Left ventricle myocardium inferior (tissue), 1 donor: ENCODE measurements around the gene GPR27. TPM values are rescaled to one million over a fixed set of nuclear protein-coding genes. Genes with fewer than 3 reads are reported as not detected.

ENCODE experiments used
- DNase-seq: peaks from one replicate; pipeline ENCODE4 v3.0.0-alpha.2; 2020
- H3K27ac ChIP-seq: fragments of 200-600 bp; replicated peaks from 2 replicates; pipeline ENCODE4 v1.8.0; 2021
- H3K27me3 ChIP-seq: fragments of 200-600 bp; 2 replicates; pipeline ENCODE4 v1.8.0; 2021; ENCODE audit warnings: low read depth
- H3K36me3 ChIP-seq: fragments of 200-600 bp; 2 replicates; pipeline ENCODE4 v1.8.0; 2021
- H3K4me1 ChIP-seq: fragments of 200-600 bp; 2 replicates; pipeline ENCODE4 v1.8.0; 2021
- H3K4me3 ChIP-seq: fragments of 200-600 bp; 2 replicates; pipeline ENCODE4 v1.8.0; 2021; ENCODE audit warnings: mild to moderate bottlenecking, moderate library complexity
- H3K9me3 ChIP-seq: fragments of 200-600 bp; replicated peaks from 2 replicates; pipeline ENCODE4 v1.8.0; 2021
- intact Hi-C: fragments of 100-400 bp; cut with micrococcal nuclease; formaldehyde crosslinking; loops from one replicate; pipeline ENCODE4 v1.11.0; 2022
- total RNA-seq: library from RNA; stranded (reverse); fragmentation: NEBNext Ultra II Directional; extraction: Animal tissue kit (Norgen Biotek cat#: 25700); gene quantifications from one replicate; pipeline ENCODE4 v1.2.1, GENCODE V29; 2021
- TF ChIP-seq, protein P1 (sequence below): fragments of 200-600 bp; IDR thresholded peaks from 2 replicates; pipeline ENCODE4 v1.8.0; 2021; ENCODE audit warnings: antibody characterized with exemption, mild to moderate bottlenecking, borderline replicate concordance
- donor health status: DM: no; HTN: yes; CAD: no; lungs with severe emphysema.

The GPR27 gene
- total RNA-seq, 1 donor from 2014 or later = 7.3 TPM

DNA sequence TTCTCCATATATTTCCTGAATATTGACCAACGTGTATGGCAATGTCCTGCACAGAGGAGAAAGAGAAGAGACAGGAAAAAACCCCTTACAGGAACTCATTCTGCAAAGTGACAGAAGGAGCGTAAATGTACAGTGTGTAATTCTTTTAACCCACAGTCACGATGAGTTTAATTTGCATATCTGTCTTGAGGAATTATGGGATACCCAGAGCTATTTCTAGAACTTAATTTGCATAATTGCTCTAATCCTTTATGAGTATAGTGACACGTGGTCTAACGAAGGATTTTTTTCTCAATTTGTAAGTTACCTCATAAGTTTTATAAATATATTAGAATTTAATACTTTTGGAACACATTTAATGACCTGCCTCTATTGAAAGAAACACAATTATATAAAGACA, 9.8 kb downstream of the GPR27 start:
- H3K27ac ChIP-seq = no peak overlapping the region
- H3K27me3 ChIP-seq = peaks cover 62% of the 10 kb centered on the region
- no peaks in the 10 kb centered on the region for H3K4me1 ChIP-seq
- no peaks in the 10 kb centered on the region for H3K36me3 ChIP-seq
- H3K9me3 ChIP-seq = no peaks in the 10 kb centered on the region
- TF ChIP-seq, protein P1, sequence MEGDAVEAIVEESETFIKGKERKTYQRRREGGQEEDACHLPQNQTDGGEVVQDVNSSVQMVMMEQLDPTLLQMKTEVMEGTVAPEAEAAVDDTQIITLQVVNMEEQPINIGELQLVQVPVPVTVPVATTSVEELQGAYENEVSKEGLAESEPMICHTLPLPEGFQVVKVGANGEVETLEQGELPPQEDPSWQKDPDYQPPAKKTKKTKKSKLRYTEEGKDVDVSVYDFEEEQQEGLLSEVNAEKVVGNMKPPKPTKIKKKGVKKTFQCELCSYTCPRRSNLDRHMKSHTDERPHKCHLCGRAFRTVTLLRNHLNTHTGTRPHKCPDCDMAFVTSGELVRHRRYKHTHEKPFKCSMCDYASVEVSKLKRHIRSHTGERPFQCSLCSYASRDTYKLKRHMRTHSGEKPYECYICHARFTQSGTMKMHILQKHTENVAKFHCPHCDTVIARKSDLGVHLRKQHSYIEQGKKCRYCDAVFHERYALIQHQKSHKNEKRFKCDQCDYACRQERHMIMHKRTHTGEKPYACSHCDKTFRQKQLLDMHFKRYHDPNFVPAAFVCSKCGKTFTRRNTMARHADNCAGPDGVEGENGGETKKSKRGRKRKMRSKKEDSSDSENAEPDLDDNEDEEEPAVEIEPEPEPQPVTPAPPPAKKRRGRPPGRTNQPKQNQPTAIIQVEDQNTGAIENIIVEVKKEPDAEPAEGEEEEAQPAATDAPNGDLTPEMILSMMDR = no peak
- no peak overlapping the region for H3K4me3 ChIP-seq
- intact Hi-C loops = no loop called here
- no peak for DNase-seq

GRCh38 chr3:71771126-71771525, 17.5 kb downstream of the GPR27 start:
- H3K4me1 ChIP-seq = no peaks in the 10 kb centered on the region
- no peak for DNase-seq
- no peaks in the 10 kb centered on the region for H3K36me3 ChIP-seq
- peaks cover 72% of the 10 kb centered on the region for H3K27me3 ChIP-seq
- TF ChIP-seq, protein P1 = no peak
- intact Hi-C loops = no loop called here
- no peak overlapping the region for H3K27ac ChIP-seq
- no peak overlapping the region for H3K4me3 ChIP-seq
- no peaks in the 10 kb centered on the region for H3K9me3 ChIP-seq

DNA sequence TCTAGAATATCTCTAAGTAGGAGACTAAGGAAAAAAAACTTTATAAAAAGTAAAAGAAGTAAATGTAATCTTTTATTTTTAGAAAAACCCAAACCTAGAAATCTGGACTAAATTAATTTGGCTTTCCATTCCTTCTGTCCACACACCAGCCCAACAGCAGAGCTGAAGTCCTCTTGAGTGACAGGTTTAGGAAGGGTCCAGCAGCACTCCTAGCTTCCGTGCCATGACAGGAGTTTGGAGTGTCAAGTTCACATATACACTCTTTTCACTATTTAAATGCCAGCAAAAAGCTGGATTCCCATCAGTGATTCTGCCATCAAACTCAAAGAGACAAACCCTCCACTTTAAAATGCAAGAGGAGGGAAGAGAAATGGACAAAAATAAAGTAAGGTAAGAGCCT, 18.2 kb downstream of the GPR27 start:
- no peak overlapping the region for H3K4me3 ChIP-seq
- DNase-seq = no peak

DNA sequence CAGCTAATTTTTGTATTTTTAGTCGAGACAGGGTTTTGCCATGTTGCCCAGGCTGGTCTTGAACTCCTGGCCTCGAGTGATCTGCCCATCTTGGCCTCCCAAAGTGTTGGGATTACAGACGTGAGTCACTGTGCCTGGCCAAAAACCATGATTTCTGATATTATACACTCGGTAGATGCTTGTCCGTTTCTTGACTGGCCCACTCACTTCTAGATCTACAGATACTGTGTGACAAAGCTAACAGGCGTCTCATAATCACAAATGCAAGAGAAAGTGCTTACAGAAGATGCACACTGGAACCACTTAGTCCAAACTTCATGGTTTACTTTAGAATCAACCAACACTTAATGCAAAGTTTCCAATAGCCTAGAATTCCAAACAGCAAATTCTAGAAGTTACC, 22.9 kb downstream of the GPR27 start:
- Histone ChIP-seq H3K36me3 (no peaks in the 10 kb centered on the region), H3K27me3 (peaks cover 83% of the 10 kb centered on the region), H3K4me3 (no peak overlapping the region), H3K9me3 (no peaks in the 10 kb centered on the region), H3K4me1 (no peaks in the 10 kb centered on the region), H3K27ac (no peak overlapping the region)
- intact Hi-C loops = no loop called here
- no peak for DNase-seq
- TF ChIP-seq, protein P1 = no peak

More for the DNA sequence above, 18.2 kb downstream of the GPR27 start:
- H3K36me3 ChIP-seq = no peaks in the 10 kb centered on the region
- intact Hi-C loops = no loop called here
- TF ChIP-seq, protein P1 = no peak
- no peaks in the 10 kb centered on the region for H3K9me3 ChIP-seq
- H3K4me1 ChIP-seq = no peaks in the 10 kb centered on the region
- H3K27me3 ChIP-seq = peaks cover 76% of the 10 kb centered on the region
- H3K27ac ChIP-seq = no peak overlapping the region

- peaks cover 86% of the 10 kb centered on the region for H3K27me3 ChIP-seq
- no peaks in the 10 kb centered on the region for H3K4me1 ChIP-seq
- no peak overlapping the region for H3K4me3 ChIP-seq
- H3K9me3 ChIP-seq = no peaks in the 10 kb centered on the region
- no peak overlapping the region for H3K27ac ChIP-seq
- intact Hi-C loops = no loop called here
- no peak for DNase-seq
- TF ChIP-seq, protein P1 = no peak
- H3K36me3 ChIP-seq = no peaks in the 10 kb centered on the region
Observed at GRCh38 chr3:71778353-71778752, 24.7 kb downstream of the GPR27 start.
